ENCODE measurements around the gene RAD51B.

Gene RAD51B

GRCh38 chr14:68513137-68513536, 693.6 kb downstream of the RAD51B start:
- no peak overlapping the region for H3K9ac ChIP-seq (ENCODE audit: low read length)
- H3K36me3 ChIP-seq (replicated peaks; ENCODE audit: insufficient read depth, low read length): no peaks in the 10 kb centered on the region
- H3K4me3 ChIP-seq (ENCODE audit: low read length): no peak overlapping the region
- no peak for DNase-seq
- no peaks in the 10 kb centered on the region for H3F3A ChIP-seq (ENCODE audit: insufficient read depth, low read length)
- no peak overlapping the region for H3K27ac ChIP-seq (ENCODE audit: low read length)
- no peaks in the 10 kb centered on the region for H3K27me3 ChIP-seq (replicated peaks; ENCODE audit: insufficient read depth, low read length)
- H2AFZ ChIP-seq (ENCODE audit: low read length): no peak overlapping the region
- H3K4me2 ChIP-seq (ENCODE audit: low read depth, low read length): no peak overlapping the region
- H3K4me1 ChIP-seq (ENCODE audit: low read length): no peaks in the 10 kb centered on the region
- H4K20me1 ChIP-seq (ENCODE audit: insufficient read depth, low read length): no peaks in the 10 kb centered on the region
- no peaks in the 10 kb centered on the region for H3K79me2 ChIP-seq (ENCODE audit: low read length)
- TF ChIP-seq EZH2 (optimal IDR thresholded peaks at IDR 0.05; ENCODE audit: low read depth, low read length): no peak
- TF ChIP-seq EZH2phosphoT487 (IDR thresholded peaks at IDR 0.05; ENCODE audit: low read length): no peak
- TF ChIP-seq, protein P1, sequence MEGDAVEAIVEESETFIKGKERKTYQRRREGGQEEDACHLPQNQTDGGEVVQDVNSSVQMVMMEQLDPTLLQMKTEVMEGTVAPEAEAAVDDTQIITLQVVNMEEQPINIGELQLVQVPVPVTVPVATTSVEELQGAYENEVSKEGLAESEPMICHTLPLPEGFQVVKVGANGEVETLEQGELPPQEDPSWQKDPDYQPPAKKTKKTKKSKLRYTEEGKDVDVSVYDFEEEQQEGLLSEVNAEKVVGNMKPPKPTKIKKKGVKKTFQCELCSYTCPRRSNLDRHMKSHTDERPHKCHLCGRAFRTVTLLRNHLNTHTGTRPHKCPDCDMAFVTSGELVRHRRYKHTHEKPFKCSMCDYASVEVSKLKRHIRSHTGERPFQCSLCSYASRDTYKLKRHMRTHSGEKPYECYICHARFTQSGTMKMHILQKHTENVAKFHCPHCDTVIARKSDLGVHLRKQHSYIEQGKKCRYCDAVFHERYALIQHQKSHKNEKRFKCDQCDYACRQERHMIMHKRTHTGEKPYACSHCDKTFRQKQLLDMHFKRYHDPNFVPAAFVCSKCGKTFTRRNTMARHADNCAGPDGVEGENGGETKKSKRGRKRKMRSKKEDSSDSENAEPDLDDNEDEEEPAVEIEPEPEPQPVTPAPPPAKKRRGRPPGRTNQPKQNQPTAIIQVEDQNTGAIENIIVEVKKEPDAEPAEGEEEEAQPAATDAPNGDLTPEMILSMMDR (IDR thresholded peaks at IDR 0.05; ENCODE audit: low read length): no peak
- no peaks in the 10 kb centered on the region for H3K9me2 ChIP-seq (replicated peaks; ENCODE audit: insufficient read depth, low read length)
- H3K9me3 ChIP-seq (replicated peaks; ENCODE audit: insufficient read depth, low read length): no peaks in the 10 kb centered on the region

DNA sequence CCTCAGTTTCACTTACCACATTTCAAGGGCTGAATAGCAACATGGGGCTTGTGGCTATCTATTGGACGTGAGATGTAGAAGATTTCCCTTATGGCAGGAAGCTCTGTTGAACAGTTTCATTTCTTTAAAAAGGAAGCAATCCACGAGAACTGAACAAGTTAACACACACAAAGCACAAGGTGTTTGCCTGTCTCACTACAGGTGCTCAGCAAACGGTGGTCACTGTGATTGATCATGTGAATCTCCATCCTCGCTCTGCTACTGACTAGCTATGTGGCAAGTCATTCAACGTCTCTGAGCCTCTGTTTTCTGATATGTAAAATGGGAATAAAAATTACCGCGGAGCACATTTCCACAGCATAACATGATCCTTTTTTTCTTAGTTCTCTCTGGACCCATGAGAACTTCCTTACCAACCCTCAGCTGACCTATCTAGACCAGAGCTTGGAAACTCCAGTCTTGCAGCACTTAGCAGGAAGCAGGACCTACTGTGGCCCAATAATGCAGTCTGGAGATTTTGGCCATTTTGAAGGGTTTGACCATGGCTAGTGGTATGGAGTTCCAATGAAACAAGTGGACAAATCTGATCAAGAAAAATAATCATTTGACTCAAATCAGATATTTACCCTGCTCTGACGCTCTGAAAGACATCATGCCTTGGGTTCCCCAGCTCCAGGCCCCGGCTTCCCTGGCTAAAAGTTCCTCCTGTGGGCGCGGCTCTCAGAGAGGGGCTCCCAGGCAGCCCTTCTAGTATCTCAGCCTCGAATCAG, 694.4 kb downstream of the RAD51B start:
- H2AFZ ChIP-seq (ENCODE audit: low read length): no peak overlapping the region
- H3K9ac ChIP-seq (ENCODE audit: low read length): no peak overlapping the region

DNA sequence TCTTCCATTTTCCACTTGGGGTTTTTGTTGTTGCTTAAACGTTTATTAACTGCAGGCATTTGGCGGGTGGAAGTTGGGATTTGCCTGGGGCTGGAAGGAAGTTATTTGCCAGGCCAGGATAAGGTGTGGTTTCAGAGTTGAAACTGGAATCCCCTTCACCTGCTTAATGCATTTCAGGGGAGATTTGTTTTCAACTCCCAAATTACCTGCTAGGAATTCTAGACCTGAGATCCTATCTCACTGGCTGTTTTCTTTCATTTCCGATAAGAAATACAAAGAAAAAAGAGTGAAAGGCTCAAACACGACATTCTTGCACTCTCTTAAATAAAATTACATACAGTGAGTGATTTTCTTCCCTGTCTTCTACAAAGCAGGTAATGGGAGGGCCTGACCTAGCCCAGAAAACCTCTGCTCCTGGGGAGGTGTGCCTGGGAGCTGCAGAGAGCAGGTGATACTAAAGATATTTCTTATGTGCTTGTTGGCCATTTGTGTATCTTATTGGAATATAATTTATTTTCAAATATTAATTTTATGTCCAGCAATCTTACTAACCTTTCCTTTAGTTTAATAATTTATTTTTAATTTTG, 695.1 kb downstream of the RAD51B start:
- Histone ChIP-seq H3K27ac (ENCODE audit: low read length) (no peak overlapping the region), H3K79me2 (ENCODE audit: low read length) (no peaks in the 10 kb centered on the region), H3K4me1 (ENCODE audit: low read length) (no peaks in the 10 kb centered on the region), H3K27me3 (replicated peaks; ENCODE audit: insufficient read depth, low read length) (no peaks in the 10 kb centered on the region), H3K9ac (ENCODE audit: low read length) (no peak overlapping the region), H3K9me3 (replicated peaks; ENCODE audit: insufficient read depth, low read length) (no peaks in the 10 kb centered on the region), H3F3A (ENCODE audit: insufficient read depth, low read length) (no peaks in the 10 kb centered on the region), H4K20me1 (ENCODE audit: insufficient read depth, low read length) (no peaks in the 10 kb centered on the region), H3K4me2 (ENCODE audit: low read depth, low read length) (no peak overlapping the region), H3K4me3 (ENCODE audit: low read length) (no peak overlapping the region), H3K36me3 (replicated peaks; ENCODE audit: insufficient read depth, low read length) (no peaks in the 10 kb centered on the region), H3K9me2 (replicated peaks; ENCODE audit: insufficient read depth, low read length) (no peaks in the 10 kb centered on the region), H2AFZ (ENCODE audit: low read length) (no peak overlapping the region)
- no peak for DNase-seq
- no peak for TF ChIP-seq EZH2 (optimal IDR thresholded peaks at IDR 0.05; ENCODE audit: low read depth, low read length)
- TF ChIP-seq EZH2phosphoT487 (IDR thresholded peaks at IDR 0.05; ENCODE audit: low read length): no peak
- TF ChIP-seq, protein P1 (IDR thresholded peaks at IDR 0.05; ENCODE audit: low read length): no peak

More for the DNA sequence above, 694.4 kb downstream of the RAD51B start:
- no peaks in the 10 kb centered on the region for H3K79me2 ChIP-seq (ENCODE audit: low read length)
- no peaks in the 10 kb centered on the region for H3F3A ChIP-seq (ENCODE audit: insufficient read depth, low read length)
- H3K9me3 ChIP-seq (replicated peaks; ENCODE audit: insufficient read depth, low read length): no peaks in the 10 kb centered on the region
- H3K27me3 ChIP-seq (replicated peaks; ENCODE audit: insufficient read depth, low read length): no peaks in the 10 kb centered on the region
- H3K27ac ChIP-seq (ENCODE audit: low read length): no peak overlapping the region
- H3K36me3 ChIP-seq (replicated peaks; ENCODE audit: insufficient read depth, low read length): no peaks in the 10 kb centered on the region
- TF ChIP-seq EZH2 (optimal IDR thresholded peaks at IDR 0.05; ENCODE audit: low read depth, low read length): no peak
- TF ChIP-seq, protein P1 (IDR thresholded peaks at IDR 0.05; ENCODE audit: low read length): no peak
- no peak for TF ChIP-seq EZH2phosphoT487 (IDR thresholded peaks at IDR 0.05; ENCODE audit: low read length)
- H3K4me1 ChIP-seq (ENCODE audit: low read length): no peaks in the 10 kb centered on the region
- no peaks in the 10 kb centered on the region for H3K9me2 ChIP-seq (replicated peaks; ENCODE audit: insufficient read depth, low read length)
- H3K4me3 ChIP-seq (ENCODE audit: low read length): no peak overlapping the region
- no peak overlapping the region for H3K4me2 ChIP-seq (ENCODE audit: low read depth, low read length)
- H4K20me1 ChIP-seq (ENCODE audit: insufficient read depth, low read length): no peaks in the 10 kb centered on the region
- DNase-seq: no peak
